Lung (tissue), 12 donors: ENCODE results near the gene THADA. TPM values are rescaled to one million over a fixed set of nuclear protein-coding genes. Genes with fewer than 3 reads are reported as not detected.

Experiments
- ATAC-seq: fragments of 200-7000 bp; cut with Tn5 transposase; one replicate; pipeline ENCODE4 v1.9.1; 2020; ENCODE audit warnings: moderate number of reproducible peaks; ENCODE audit not compliant: insufficient read depth, low FRiP score
- DNase-seq, 3 donors: peaks; one replicate each; pipeline ENCODE4 v3.0.0-alpha.2; 2013 to 2017
- H3K27ac ChIP-seq, 2 donors: one replicate each; pipeline ENCODE4 v1.5.1; 2013; ENCODE audit warnings: mild to moderate bottlenecking in 2 of 2, moderate library complexity in 2 of 2, control low read depth in 1 of 2, inconsistent platforms in 1 of 2, low read depth in 1 of 2, low read length in 1 of 2
- H3K27me3 ChIP-seq, 3 donors: one replicate each; pipeline ENCODE4 v1.5.1; 2013; ENCODE audit warnings: low read length in 2 of 3; ENCODE audit not compliant: control insufficient read depth in 3 of 3, insufficient read depth in 3 of 3
- H3K36me3 ChIP-seq, 4 donors: one replicate each; pipeline ENCODE4 v1.5.1; 2013; ENCODE audit warnings: low read length in 4 of 4, mild to moderate bottlenecking in 1 of 4, moderate library complexity in 1 of 4; ENCODE audit not compliant: control insufficient read depth in 4 of 4, insufficient read depth in 4 of 4
- H3K4me1 ChIP-seq, 5 donors: one replicate each; pipeline ENCODE4 v1.5.1; 2013; ENCODE audit warnings: low read length in 5 of 5, mild to moderate bottlenecking in 2 of 5, moderate library complexity in 1 of 5; ENCODE audit not compliant: control insufficient read depth in 5 of 5, insufficient read depth in 5 of 5
- H3K4me3 ChIP-seq: one replicate; pipeline ENCODE4 v1.5.1; 2013; ENCODE audit warnings: mild to moderate bottlenecking, control low read depth, moderate library complexity
- H3K9ac ChIP-seq, 2 donors: one replicate each; pipeline ENCODE4 v1.5.1; 2013; ENCODE audit warnings: low read length in 2 of 2, control low read depth in 1 of 2; ENCODE audit not compliant: insufficient read depth in 1 of 2
- H3K9me3 ChIP-seq, 4 donors: one replicate each; pipeline ENCODE4 v1.5.1; 2013; ENCODE audit warnings: low read length in 3 of 4, mild to moderate bottlenecking in 1 of 4, moderate library complexity in 1 of 4; ENCODE audit not compliant: control insufficient read depth in 4 of 4, insufficient read depth in 3 of 4
- WGBS, 2 donors: extraction: QIAGEN DNeasy Blood & Tissue Kit; methylation state at CpG; one replicate each; pipeline ENCODE4 v1.1.7; 2013; 5-methylcytosine and 5-hydroxymethylcytosine counted together
- polyA plus RNA-seq, 2 donors: library from polyadenylated mRNA; stranded (reverse); fragments of 200-250 nt; gene quantifications; one replicate each; pipeline ENCODE4 v1.2.1, GENCODE V29; 2013
- total RNA-seq, 2 donors: library from RNA; depleted of rRNA in 1 of 2; stranded (reverse); fragments of >200 nt in 1 of 2; gene quantifications; one replicate each; pipeline ENCODE4 v1.2.1, GENCODE V29; 2014 to 2021
- TF ChIP-seq, protein P1 (sequence below): IDR thresholded peaks from 2 replicates; pipeline ENCODE4 v1.5.1; 2012; ENCODE audit warnings: mild to moderate bottlenecking; ENCODE audit errors: control extremely low read depth, extremely low read depth
- donor health status: control.
- donor health status: control.
- donor health status: Bipolar disorder and iron deficiency.
- donor health status: healthy.
- donor health status: DM: yes; HTN: yes; CAD: no.

Gene THADA
- total and polyA plus RNA-seq, 4 donors = 11.3 to 72.5 (median 25.2) TPM

DNA sequence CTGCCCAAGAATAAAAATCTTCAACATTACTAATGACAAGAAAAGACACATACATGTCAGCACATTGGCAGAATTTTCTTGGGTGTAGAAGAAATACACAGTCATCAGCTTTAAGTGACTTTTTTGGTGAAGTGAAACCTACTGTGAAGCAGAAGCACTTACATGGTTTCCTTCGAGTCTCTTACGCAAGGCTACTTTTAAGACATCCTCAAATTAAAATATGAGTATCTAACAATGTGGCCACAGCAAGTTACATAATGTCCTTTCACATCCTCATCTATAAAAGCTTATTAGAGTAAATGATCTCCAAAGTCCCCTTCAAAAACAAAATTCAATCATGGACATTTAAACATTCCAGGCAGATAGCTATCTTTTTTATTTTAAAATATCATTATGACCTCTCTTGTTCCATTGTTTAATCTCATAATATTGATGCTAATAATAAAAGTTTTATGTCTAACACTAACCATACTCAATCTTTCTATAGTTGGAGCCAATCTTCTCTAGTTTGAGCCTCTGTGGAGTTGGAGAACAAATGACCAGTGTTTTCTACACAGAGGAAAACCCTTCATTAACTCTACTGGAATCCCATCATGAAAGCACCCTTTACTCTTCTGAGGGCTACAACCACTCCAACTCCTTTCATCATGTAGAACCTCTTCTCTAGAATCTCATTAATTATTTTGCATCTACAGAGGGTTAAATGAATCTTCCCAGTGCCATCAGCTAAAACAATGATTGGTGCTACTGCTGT, 187.3 kb downstream of the THADA start:
- H3K9ac ChIP-seq = no peak overlapping the region
- no peak overlapping the region for H3K4me3 ChIP-seq
- peaks cover 0 to 4% (median 0%) of the 10 kb centered on the region in 5 donors for H3K4me1 ChIP-seq
- TF ChIP-seq, protein P1, sequence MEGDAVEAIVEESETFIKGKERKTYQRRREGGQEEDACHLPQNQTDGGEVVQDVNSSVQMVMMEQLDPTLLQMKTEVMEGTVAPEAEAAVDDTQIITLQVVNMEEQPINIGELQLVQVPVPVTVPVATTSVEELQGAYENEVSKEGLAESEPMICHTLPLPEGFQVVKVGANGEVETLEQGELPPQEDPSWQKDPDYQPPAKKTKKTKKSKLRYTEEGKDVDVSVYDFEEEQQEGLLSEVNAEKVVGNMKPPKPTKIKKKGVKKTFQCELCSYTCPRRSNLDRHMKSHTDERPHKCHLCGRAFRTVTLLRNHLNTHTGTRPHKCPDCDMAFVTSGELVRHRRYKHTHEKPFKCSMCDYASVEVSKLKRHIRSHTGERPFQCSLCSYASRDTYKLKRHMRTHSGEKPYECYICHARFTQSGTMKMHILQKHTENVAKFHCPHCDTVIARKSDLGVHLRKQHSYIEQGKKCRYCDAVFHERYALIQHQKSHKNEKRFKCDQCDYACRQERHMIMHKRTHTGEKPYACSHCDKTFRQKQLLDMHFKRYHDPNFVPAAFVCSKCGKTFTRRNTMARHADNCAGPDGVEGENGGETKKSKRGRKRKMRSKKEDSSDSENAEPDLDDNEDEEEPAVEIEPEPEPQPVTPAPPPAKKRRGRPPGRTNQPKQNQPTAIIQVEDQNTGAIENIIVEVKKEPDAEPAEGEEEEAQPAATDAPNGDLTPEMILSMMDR = no peak
- no peaks in the 10 kb centered on the region for H3K9me3 ChIP-seq
- peak; percentile 76 for ATAC-seq
- DNase-seq = peak in 1 of 3 donors; percentile 35
- H3K27ac ChIP-seq = no peak overlapping the region
- 41 to 44% methylated on average over 2 of the region's 2 CpGs for WGBS, 2 donors
- no peaks in the 10 kb centered on the region for H3K27me3 ChIP-seq
- peaks cover 0 to 4% (median 0%) of the 10 kb centered on the region in 4 donors for H3K36me3 ChIP-seq

DNA sequence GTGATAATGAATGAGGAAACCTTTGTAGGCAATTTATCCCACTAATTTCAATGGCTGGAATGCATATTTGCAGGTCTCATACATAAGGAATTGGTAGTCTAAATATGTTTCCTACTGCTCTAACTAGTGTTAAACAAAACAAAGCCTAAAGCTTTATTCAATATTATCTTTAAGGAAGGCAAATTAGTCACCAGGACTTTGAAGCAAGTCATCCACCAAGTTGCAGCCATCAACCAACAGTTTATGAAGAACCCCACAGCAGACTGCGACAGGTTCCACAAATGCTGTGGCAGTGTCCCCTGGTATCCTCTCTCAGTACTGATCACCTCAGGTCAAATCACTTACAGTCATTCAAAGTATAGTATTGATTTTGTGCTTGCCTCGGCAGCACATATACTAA, 187.9 kb downstream of the THADA start:
- peaks cover 0 to 4% (median 0%) of the 10 kb centered on the region in 4 donors for H3K36me3 ChIP-seq
- ATAC-seq = no peak
- no peaks in the 10 kb centered on the region for H3K27me3 ChIP-seq
- DNase-seq = no peak
- 47 to 68% methylated on average over 2 of the region's 2 CpGs for WGBS, 2 donors
- TF ChIP-seq, protein P1 = no peak
- peak overlapping the region in 1 of 2 donors; percentile 73 for H3K27ac ChIP-seq
- H3K9ac ChIP-seq = no peak overlapping the region
- H3K9me3 ChIP-seq = no peaks in the 10 kb centered on the region
- no peak overlapping the region for H3K4me3 ChIP-seq
- peaks cover 0 to 4% (median 0%) of the 10 kb centered on the region in 5 donors for H3K4me1 ChIP-seq

DNA sequence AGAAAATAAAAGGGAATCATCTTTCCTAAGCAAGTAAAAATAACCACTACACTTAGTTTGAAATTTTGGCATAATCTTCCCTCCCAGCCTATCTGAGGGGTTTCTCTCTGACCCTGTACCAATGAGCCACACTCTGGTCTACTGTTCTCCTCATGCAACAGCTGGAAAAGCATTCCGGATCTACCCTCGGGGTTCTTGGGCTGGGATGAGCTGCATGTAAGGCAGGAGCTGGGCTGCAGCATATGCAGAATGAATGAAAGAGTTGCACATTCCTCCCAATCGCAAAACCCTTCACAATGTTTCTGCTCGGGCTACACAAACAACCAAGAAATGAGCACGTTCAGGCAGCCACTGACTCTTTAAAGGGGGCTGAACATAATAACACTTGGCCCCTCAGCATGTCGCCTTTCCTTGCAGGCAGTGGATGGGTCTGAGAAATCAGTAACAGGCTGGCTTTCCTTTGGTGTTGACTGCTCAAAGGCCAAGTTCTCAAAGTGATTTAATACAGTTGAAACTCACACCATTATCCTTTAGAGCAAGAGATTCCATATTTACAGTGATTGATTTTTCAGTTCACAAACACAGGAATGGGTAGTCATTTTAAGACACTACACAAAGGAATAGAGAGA, 189.1 kb downstream of the THADA start:
- DNase-seq (no peak), ATAC-seq (no peak)
- Histone ChIP-seq H3K9ac (no peak overlapping the region), H3K4me3 (no peak overlapping the region), H3K9me3 (no peaks in the 10 kb centered on the region), H3K27me3 (no peaks in the 10 kb centered on the region), H3K4me1 (peaks cover 0 to 6% (median 0%) of the 10 kb centered on the region in 5 donors), H3K27ac (no peak overlapping the region), H3K36me3 (peaks cover 0 to 4% (median 0%) of the 10 kb centered on the region in 4 donors)
- TF ChIP-seq, protein P1 = no peak
- WGBS, 2 donors = 84 to 86% methylated on average over 6 of the region's 6 CpGs
